GM12873 (cell line): ENCODE data around the gene MYCBP2.

Experiments
- TF ChIP-seq, protein P1 (sequence below): IDR thresholded peaks from 2 replicates; pipeline ENCODE4 v1.5.1; 2012; ENCODE audit warnings: low read depth, mild to moderate bottlenecking, moderate library complexity, low read length, control low read depth; ENCODE audit not compliant: insufficient read depth; ENCODE audit errors: missing control alignments

MYCBP2 gene

GRCh38 chr13:77061362-77061761 lies 265.5 kb downstream of the MYCBP2 start:
- TF ChIP-seq, protein P1, sequence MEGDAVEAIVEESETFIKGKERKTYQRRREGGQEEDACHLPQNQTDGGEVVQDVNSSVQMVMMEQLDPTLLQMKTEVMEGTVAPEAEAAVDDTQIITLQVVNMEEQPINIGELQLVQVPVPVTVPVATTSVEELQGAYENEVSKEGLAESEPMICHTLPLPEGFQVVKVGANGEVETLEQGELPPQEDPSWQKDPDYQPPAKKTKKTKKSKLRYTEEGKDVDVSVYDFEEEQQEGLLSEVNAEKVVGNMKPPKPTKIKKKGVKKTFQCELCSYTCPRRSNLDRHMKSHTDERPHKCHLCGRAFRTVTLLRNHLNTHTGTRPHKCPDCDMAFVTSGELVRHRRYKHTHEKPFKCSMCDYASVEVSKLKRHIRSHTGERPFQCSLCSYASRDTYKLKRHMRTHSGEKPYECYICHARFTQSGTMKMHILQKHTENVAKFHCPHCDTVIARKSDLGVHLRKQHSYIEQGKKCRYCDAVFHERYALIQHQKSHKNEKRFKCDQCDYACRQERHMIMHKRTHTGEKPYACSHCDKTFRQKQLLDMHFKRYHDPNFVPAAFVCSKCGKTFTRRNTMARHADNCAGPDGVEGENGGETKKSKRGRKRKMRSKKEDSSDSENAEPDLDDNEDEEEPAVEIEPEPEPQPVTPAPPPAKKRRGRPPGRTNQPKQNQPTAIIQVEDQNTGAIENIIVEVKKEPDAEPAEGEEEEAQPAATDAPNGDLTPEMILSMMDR: no peak

- TF ChIP-seq, protein P1: no peak
Measured at GRCh38 chr13:77056886-77057285, 270.0 kb downstream of the MYCBP2 start.

GRCh38 chr13:77056382-77056781 lies 270.5 kb downstream of the MYCBP2 start:
- TF ChIP-seq, protein P1: no peak

GRCh38 chr13:77055158-77055557 lies 271.7 kb downstream of the MYCBP2 start:
- TF ChIP-seq, protein P1: no peak

GRCh38 chr13:77053192-77053591 lies 273.7 kb downstream of the MYCBP2 start:
- TF ChIP-seq, protein P1: no peak

GRCh38 chr13:77048681-77049080 lies 278.2 kb downstream of the MYCBP2 start:
- TF ChIP-seq, protein P1: no peak

DNA sequence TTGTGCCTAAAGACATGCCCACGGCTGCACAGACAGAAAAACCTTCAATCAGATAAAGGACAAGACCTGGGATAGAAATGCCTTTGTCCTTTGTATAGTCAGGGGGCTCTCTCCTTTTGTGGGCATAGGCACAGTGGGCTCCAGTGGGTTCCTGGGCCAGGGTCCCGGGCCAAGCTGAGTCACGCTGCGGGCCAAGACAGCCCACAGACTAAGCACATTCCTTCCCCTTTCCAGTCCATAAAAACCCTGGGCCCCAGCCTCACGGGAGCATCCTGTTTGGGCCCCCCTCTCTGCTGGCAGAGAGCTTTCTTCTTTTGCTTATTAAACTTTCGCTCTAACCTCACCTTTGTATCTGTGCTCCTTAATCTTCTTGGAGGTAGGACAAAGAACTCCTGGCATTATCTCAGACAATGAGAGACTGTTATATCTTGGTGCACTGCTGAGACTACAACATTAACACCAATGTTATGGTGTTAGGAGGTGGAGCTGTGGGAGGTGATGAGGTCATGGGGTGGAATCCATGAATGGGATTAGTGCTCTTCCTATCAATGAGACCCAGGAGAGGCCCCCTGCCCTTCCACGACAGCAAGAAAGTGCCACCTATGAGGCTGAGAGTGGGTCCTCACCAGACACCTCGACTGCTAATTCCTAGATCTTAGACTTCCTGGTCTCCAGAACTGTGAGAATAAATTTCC lies 279.1 kb downstream of the MYCBP2 start:
- TF ChIP-seq, protein P1: no peak
